Thyroid gland (tissue), 4 donors: ENCODE data around the gene HDAC8. TPM values are rescaled to one million over a fixed set of nuclear protein-coding genes. Genes with fewer than 3 reads are reported as not detected.
"Not testable (repeated sequence)": the region's sequence is repeated elsewhere in the genome, so short reads cannot be mapped to it uniquely, and the experiment has no call there.

ENCODE experiments used
- DNase-seq, 2 donors: peaks; one replicate each; pipeline ENCODE4 v3.0.0-alpha.2; 2019
- H3K27ac ChIP-seq, 3 donors: fragments of 200-600 bp; sonication (generic); 1 replicate in 2 of 3; 2 replicates in 1 of 3; pipeline ENCODE4 v1.5.1; 2016 to 2019; ENCODE audit warnings: mild to moderate bottlenecking in 1 of 3, moderate library complexity in 1 of 3
- H3K27me3 ChIP-seq: fragments of 200-600 bp; sonication (generic); one replicate; pipeline ENCODE4 v1.5.1; 2019
- H3K36me3 ChIP-seq, 2 donors: fragments of 200-600 bp; sonication (generic); one replicate each; pipeline ENCODE4 v1.5.1; 2016 to 2019
- H3K4me1 ChIP-seq, 2 donors: fragments of 200-600 bp; sonication (generic); one replicate each; pipeline ENCODE4 v1.5.1; 2017 to 2019
- H3K4me3 ChIP-seq, 3 donors: fragments of 200-600 bp; sonication (generic); replicated peaks in 1 of 3; 1 replicate in 2 of 3; 2 replicates in 1 of 3; pipeline ENCODE4 v1.5.1; 2016; ENCODE audit warnings: mild to moderate bottlenecking in 1 of 3
- H3K9me3 ChIP-seq: fragments of 200-600 bp; sonication (generic); one replicate; pipeline ENCODE4 v1.5.1; 2017
- CTCF ChIP-seq, 6 experiments: fragments of 200-600 bp in 3 of 6; fragments of 450-650 bp in 3 of 6; sonication (generic) in 3 of 6; IDR thresholded peaks; one replicate each; pipeline ENCODE4 v1.5.1; 2016 to 2019; ENCODE audit warnings: antibody characterized with exemption in 6 of 6, mild to moderate bottlenecking in 2 of 6, inconsistent platforms in 1 of 6, moderate library complexity in 1 of 6
- POLR2A ChIP-seq, 2 donors: fragments of 450-650 bp; IDR thresholded peaks; one replicate each; pipeline ENCODE4 v1.6.1; 2017; ENCODE audit warnings: antibody characterized with exemption in 2 of 2, mild to moderate bottlenecking in 2 of 2, moderate library complexity in 1 of 2
- WGBS, 2 donors: methylation state at CpG; one replicate each; pipeline ENCODE4 v1.1.5; 2017; 5-methylcytosine and 5-hydroxymethylcytosine counted together
- intact Hi-C: fragments of 100-400 bp; cut with DNase I; formaldehyde crosslinking; loops from one replicate; pipeline ENCODE4 v1.15.1; 2023
- total RNA-seq, 4 donors: library from RNA; depleted of rRNA; stranded (reverse); fragments of >200 nt; gene quantifications; one replicate each; pipeline ENCODE4 v1.2.3, GENCODE V29; 2016

HDAC8 gene
- total RNA-seq, 4 donors from 2014 or later, result 46.5 to 74.9 (median 55.4) TPM

GRCh38 chrX:72436010-72436409 is 136.6 kb downstream of the HDAC8 start:
- Histone ChIP-seq H3K9me3 (no peaks in the 10 kb centered on the region), H3K36me3 (no peaks in the 10 kb centered on the region), H3K27me3 (no peaks in the 10 kb centered on the region), H3K27ac (no peak overlapping the region), H3K4me1 (no peaks in the 10 kb centered on the region), H3K4me3 (no peak overlapping the region)
- no peak for DNase-seq
- TF ChIP-seq CTCF (IDR thresholded peaks at IDR 0.05) (no peak), POLR2A (IDR thresholded peaks at IDR 0.05) (no peak)
- intact Hi-C loops, result no loop called here

GRCh38 chrX:72430405-72430968 is 142.2 kb downstream of the HDAC8 start:
- H3K27me3 ChIP-seq, result no peaks in the 10 kb centered on the region
- H3K4me3 ChIP-seq, result no peak overlapping the region
- TF ChIP-seq CTCF (IDR thresholded peaks at IDR 0.05) (no peak), POLR2A (IDR thresholded peaks at IDR 0.05) (no peak)
- no peaks in the 10 kb centered on the region for H3K36me3 ChIP-seq
- H3K4me1 ChIP-seq, result no peaks in the 10 kb centered on the region
- DNase-seq, result no peak
- no peak overlapping the region for H3K27ac ChIP-seq
- WGBS, 2 donors, result 84 to 96% methylated on average over 4 of the region's 4 CpGs
- H3K9me3 ChIP-seq, result no peaks in the 10 kb centered on the region
- intact Hi-C loops, result no loop called here

- Histone ChIP-seq H3K9me3 (no peaks in the 10 kb centered on the region), H3K36me3 (no peaks in the 10 kb centered on the region), H3K4me3 (no peak overlapping the region), H3K27ac (no peak overlapping the region), H3K4me1 (no peaks in the 10 kb centered on the region), H3K27me3 (no peaks in the 10 kb centered on the region)
- TF ChIP-seq CTCF (IDR thresholded peaks at IDR 0.05) (no peak), POLR2A (IDR thresholded peaks at IDR 0.05) (no peak)
- DNase-seq, result no peak
- intact Hi-C loops, result no loop called here
Observed at GRCh38 chrX:72421797-72422196, 150.8 kb downstream of the HDAC8 start.

- Histone ChIP-seq H3K4me3 (no peak overlapping the region), H3K27ac (no peak overlapping the region), H3K4me1 (no peaks in the 10 kb centered on the region), H3K27me3 (no peaks in the 10 kb centered on the region), H3K9me3 (no peaks in the 10 kb centered on the region), H3K36me3 (no peaks in the 10 kb centered on the region)
- no peak for TF ChIP-seq POLR2A (IDR thresholded peaks at IDR 0.05)
- TF ChIP-seq CTCF (IDR thresholded peaks at IDR 0.05), result no peak
- intact Hi-C loops, result no loop called here
- DNase-seq, result no peak
- whole genome bisulfite sequencing, 2 donors, result 71 to 87% methylated on average over 1 of the region's 1 CpG
Observed at GRCh38 chrX:72409993-72410392, 162.7 kb downstream of the HDAC8 start.

GRCh38 chrX:72408885-72409284 is 163.8 kb downstream of the HDAC8 start:
- no peak for DNase-seq
- Histone ChIP-seq H3K36me3 (no peaks in the 10 kb centered on the region), H3K9me3 (no peaks in the 10 kb centered on the region), H3K4me1 (no peaks in the 10 kb centered on the region), H3K27me3 (no peaks in the 10 kb centered on the region), H3K27ac (no peak overlapping the region), H3K4me3 (no peak overlapping the region)
- 89% methylated on average over 2 of the region's 2 CpGs for WGBS, 2 donors
- TF ChIP-seq CTCF (IDR thresholded peaks at IDR 0.05) (no peak), POLR2A (IDR thresholded peaks at IDR 0.05) (no peak)
- intact Hi-C loops, result no loop called here

GRCh38 chrX:72405136-72405535 is 167.5 kb downstream of the HDAC8 start:
- H3K9me3 ChIP-seq, H3K36me3 ChIP-seq, H3K4me3 ChIP-seq, H3K27ac ChIP-seq, H3K27me3 ChIP-seq, DNase-seq, intact Hi-C loops, H3K4me1 ChIP-seq: not testable (repeated sequence)
- WGBS, 2 donors, result 94 to 100% methylated on average over 2 of the region's 2 CpGs
